ENCODE measurements around the gene OSGEP. TPM values are rescaled to one million over a fixed set of nuclear protein-coding genes. Genes with fewer than 3 reads are reported as not detected.

Gene OSGEP
- total and polyA plus RNA-seq, 2 of the 13 experiments (the other 11 are each of a cell fraction or from before 2014, with no cell fraction given): 39.7 to 41.1 TPM

DNA sequence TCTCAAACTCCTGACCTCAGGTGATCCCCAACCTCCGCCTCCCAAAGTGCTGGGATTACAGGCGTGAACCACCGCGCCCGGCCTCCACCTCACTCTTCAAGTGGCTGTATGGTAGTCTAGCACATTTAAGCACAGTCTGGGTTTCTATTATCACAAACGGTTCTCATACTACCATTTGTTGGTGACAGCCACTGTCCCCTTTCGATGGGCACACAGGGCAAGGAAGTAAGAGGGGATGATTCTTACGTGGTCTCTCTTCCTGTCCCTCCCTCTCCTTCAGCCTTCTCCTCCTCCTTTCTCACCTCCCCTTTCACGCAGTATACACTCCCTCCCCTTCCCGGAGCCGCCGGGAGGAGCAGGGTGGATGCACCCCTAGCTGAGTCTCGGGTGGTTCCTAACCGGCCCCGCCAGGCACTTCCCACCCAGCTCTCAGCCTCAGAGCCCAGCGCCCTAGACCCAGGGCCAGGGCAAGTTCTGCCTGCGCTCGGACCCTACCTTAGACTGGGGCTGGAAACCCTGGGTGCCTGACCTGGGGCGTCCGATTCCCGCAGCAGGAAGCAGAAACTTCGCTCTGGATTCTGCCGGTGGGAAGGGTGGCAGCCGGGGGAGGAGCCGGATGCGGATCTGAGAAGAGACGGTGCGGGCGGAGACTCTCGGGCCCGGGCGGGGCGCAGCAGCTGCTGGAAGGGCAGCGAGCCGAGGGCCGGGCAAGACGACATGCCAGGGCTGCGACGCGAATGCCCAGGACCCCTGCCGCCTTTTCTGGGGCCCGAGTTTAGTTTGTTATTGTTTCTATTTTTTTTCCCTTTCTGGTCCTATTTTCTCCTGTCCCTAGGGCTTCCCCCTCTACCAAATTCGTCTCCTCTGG, 41.5 kb downstream of the OSGEP start, which contains the start of gene TEP1 (continued):
- TF ChIP-seq, protein P1, sequence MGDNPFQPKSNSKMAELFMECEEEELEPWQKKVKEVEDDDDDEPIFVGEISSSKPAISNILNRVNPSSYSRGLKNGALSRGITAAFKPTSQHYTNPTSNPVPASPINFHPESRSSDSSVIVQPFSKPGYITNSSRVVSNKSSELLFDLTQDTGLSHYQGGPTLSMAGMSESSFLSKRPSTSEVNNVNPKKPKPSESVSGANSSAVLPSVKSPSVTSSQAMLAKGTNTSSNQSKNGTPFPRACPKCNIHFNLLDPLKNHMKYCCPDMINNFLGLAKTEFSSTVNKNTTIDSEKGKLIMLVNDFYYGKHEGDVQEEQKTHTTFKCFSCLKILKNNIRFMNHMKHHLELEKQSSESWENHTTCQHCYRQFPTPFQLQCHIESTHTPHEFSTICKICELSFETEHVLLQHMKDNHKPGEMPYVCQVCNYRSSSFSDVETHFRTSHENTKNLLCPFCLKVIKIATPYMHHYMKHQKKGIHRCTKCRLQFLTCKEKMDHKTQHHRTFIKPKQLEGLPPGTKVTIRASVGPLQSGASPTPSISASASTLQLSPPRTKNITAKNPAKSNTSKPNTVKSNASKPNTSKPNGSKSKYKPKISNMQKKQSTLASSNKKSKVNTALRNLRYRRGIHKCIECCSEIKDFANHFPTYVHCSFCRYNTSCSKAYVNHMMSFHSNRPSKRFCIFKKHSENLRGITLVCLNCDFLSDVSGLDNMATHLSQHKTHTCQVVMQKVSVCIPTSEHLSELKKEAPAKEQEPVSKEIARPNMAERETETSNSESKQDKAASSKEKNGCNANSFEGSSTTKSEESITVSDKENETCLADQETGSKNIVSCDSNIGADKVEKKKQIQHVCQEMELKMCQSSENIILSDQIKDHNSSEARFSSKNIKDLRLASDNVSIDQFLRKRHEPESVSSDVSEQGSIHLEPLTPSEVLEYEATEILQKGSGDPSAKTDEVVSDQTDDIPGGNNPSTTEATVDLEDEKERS (CRISPR knock-in tag; IDR thresholded peaks at IDR 0.05): peak; percentile 30; the same call in 1 of the 2 replicates
- TF ChIP-seq ZNF484 (CRISPR knock-in tag; IDR thresholded peaks at IDR 0.05; ENCODE audit: borderline replicate concordance, low read depth) (no peak), ZNF792 (CRISPR knock-in tag; IDR thresholded peaks at IDR 0.05) (no peak), CEBPG (CRISPR knock-in tag; IDR thresholded peaks at IDR 0.05) (0 out of 2 replicates have a peak, but pooled peaks have one; percentile 4), ZNF24 (IDR thresholded peaks at IDR 0.05) (no peak), HMG20B (CRISPR knock-in tag; conservative IDR thresholded peaks at IDR 0.05) (no peak), ZNF256 (CRISPR knock-in tag; conservative IDR thresholded peaks at IDR 0.05) (0 out of 2 replicates have a peak, but pooled peaks have one; percentile 10), ZNF879 (CRISPR knock-in tag; IDR thresholded peaks at IDR 0.05) (no peak), TOE1 (CRISPR knock-in tag; IDR thresholded peaks at IDR 0.05) (no peak), ZNF598 (CRISPR knock-in tag; IDR thresholded peaks at IDR 0.05; ENCODE audit: borderline replicate concordance) (peak; percentile 77; the same call in 1 of the 2 replicates), TSC22D2 (CRISPR knock-in tag; IDR thresholded peaks at IDR 0.05; ENCODE audit: borderline replicate concordance) (0 out of 2 replicates have a peak, but pooled peaks have one; percentile 3), POGZ (CRISPR knock-in tag; IDR thresholded peaks at IDR 0.05) (peak; percentile 87), ZNF589 (CRISPR knock-in tag; conservative IDR thresholded peaks at IDR 0.05) (no peak; the same call in 1 of the 2 replicates), ZMYM4 (CRISPR knock-in tag; IDR thresholded peaks at IDR 0.05) (peak; percentile 68), ZNF703 (CRISPR knock-in tag; IDR thresholded peaks at IDR 0.05; ENCODE audit: borderline replicate concordance) (no peak), ZNF350 (CRISPR knock-in tag; IDR thresholded peaks at IDR 0.05; ENCODE audit: borderline replicate concordance, low read depth) (peak; percentile 75; the same call in 1 of the 2 replicates), ZNF235 (CRISPR knock-in tag; IDR thresholded peaks at IDR 0.05; ENCODE audit: borderline replicate concordance) (peak; percentile 79), ARID2 (CRISPR knock-in tag; IDR thresholded peaks at IDR 0.05; ENCODE audit: borderline replicate concordance) (no peak), GFI1 (CRISPR knock-in tag; IDR thresholded peaks at IDR 0.05; ENCODE audit: borderline replicate concordance) (peak; percentile 78; the same call in 1 of the 2 replicates)
- TF ChIP-seq, protein P2, sequence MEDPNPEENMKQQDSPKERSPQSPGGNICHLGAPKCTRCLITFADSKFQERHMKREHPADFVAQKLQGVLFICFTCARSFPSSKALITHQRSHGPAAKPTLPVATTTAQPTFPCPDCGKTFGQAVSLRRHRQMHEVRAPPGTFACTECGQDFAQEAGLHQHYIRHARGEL (CRISPR knock-in tag; IDR thresholded peaks at IDR 0.05): no peak
- TF ChIP-seq, protein P3, sequence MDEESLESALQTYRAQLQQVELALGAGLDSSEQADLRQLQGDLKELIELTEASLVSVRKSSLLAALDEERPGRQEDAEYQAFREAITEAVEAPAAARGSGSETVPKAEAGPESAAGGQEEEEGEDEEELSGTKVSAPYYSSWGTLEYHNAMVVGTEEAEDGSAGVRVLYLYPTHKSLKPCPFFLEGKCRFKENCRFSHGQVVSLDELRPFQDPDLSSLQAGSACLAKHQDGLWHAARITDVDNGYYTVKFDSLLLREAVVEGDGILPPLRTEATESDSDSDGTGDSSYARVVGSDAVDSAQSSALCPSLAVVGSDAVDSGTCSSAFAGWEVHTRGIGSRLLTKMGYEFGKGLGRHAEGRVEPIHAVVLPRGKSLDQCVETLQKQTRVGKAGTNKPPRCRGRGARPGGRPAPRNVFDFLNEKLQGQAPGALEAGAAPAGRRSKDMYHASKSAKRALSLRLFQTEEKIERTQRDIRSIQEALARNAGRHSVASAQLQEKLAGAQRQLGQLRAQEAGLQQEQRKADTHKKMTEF (CRISPR knock-in tag; IDR thresholded peaks at IDR 0.05): peak; percentile 89
- TF ChIP-seq, protein P4, sequence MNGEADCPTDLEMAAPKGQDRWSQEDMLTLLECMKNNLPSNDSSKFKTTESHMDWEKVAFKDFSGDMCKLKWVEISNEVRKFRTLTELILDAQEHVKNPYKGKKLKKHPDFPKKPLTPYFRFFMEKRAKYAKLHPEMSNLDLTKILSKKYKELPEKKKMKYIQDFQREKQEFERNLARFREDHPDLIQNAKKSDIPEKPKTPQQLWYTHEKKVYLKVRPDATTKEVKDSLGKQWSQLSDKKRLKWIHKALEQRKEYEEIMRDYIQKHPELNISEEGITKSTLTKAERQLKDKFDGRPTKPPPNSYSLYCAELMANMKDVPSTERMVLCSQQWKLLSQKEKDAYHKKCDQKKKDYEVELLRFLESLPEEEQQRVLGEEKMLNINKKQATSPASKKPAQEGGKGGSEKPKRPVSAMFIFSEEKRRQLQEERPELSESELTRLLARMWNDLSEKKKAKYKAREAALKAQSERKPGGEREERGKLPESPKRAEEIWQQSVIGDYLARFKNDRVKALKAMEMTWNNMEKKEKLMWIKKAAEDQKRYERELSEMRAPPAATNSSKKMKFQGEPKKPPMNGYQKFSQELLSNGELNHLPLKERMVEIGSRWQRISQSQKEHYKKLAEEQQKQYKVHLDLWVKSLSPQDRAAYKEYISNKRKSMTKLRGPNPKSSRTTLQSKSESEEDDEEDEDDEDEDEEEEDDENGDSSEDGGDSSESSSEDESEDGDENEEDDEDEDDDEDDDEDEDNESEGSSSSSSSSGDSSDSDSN (CRISPR knock-in tag; IDR thresholded peaks at IDR 0.05): peak; percentile 98
